Measurements from ENCODE around the gene MAN1A2.

The MAN1A2 gene

GRCh38 chr1:117569856-117570255, 202.6 kb downstream of the MAN1A2 start:
- no peak overlapping the region for H3K23ac ChIP-seq (ENCODE audit: low read length)
- whole genome bisulfite sequencing (ENCODE audit: extremely low coverage, insufficient coverage, insufficient read length), result no CpG with 5 or more reads among the region's 3 CpGs

GRCh38 chr1:117570988-117571409, 203.8 kb downstream of the MAN1A2 start:
- Histone ChIP-seq H3K4ac (ENCODE audit: low read depth, low read length) (no peak overlapping the region), H3K79me1 (ENCODE audit: low read length) (no peaks in the 10 kb centered on the region), H4K12ac (ENCODE audit: low read depth, low read length) (no peak overlapping the region), H3K9me3 (ENCODE audit: insufficient read depth, low read depth, low read length) (peaks cover 3% of the 10 kb centered on the region), H3K4me2 (ENCODE audit: low read length) (no peak overlapping the region), H4K91ac (ENCODE audit: low read depth, low read length) (no peak overlapping the region), H3K9ac (ENCODE audit: low read length) (no peak overlapping the region), H2BK12ac (ENCODE audit: low read length) (no peak overlapping the region), H3K27me3 (ENCODE audit: insufficient read depth, low read length) (no peaks in the 10 kb centered on the region), H3K14ac (ENCODE audit: low read length) (no peak overlapping the region), H3K4me3 (ENCODE audit: low read depth, low read length) (no peak overlapping the region), H3K79me2 (ENCODE audit: control insufficient read depth, insufficient read depth, low read length, poor library complexity) (no peaks in the 10 kb centered on the region), H2BK120ac (ENCODE audit: insufficient read depth, low read length, poor library complexity) (no peak overlapping the region), H3K27ac (ENCODE audit: low read depth, low read length) (no peak overlapping the region), H3K36me3 (ENCODE audit: control insufficient read depth in 1 of 2, insufficient read depth in 2 of 2, low read length in 2 of 2) (no peaks in the 10 kb centered on the region), H3K4me1 (ENCODE audit: control insufficient read depth in 1 of 2, insufficient read depth in 2 of 2, low read length in 2 of 2) (peaks cover 5 to 7% of the 10 kb centered on the region in 2 experiments), H2AK5ac (ENCODE audit: low read length) (no peak overlapping the region), H2AFZ (ENCODE audit: insufficient read depth, low read length, poor library complexity) (no peak overlapping the region), H3K18ac (ENCODE audit: low read length) (no peak overlapping the region), H2BK5ac (ENCODE audit: low read depth, low read length, poor library complexity) (no peak overlapping the region), H3K23ac (ENCODE audit: low read length) (no peak overlapping the region), H4K8ac (ENCODE audit: low read depth, low read length) (no peak overlapping the region)
- no CpG with 5 or more reads among the region's 8 CpGs for WGBS (ENCODE audit: extremely low coverage, insufficient coverage, insufficient read length)
- DNase-seq, result peak; percentile 90 to 92

More at GRCh38 chr1:117569856-117570255, 202.6 kb downstream of the MAN1A2 start:
- no peaks in the 10 kb centered on the region for H3K36me3 ChIP-seq (ENCODE audit: control insufficient read depth in 1 of 2, insufficient read depth in 2 of 2, low read length in 2 of 2)
- H3K27me3 ChIP-seq (ENCODE audit: insufficient read depth, low read length), result no peaks in the 10 kb centered on the region
- peaks cover 5 to 7% of the 10 kb centered on the region in 2 experiments for H3K4me1 ChIP-seq (ENCODE audit: control insufficient read depth in 1 of 2, insufficient read depth in 2 of 2, low read length in 2 of 2)
- H3K14ac ChIP-seq (ENCODE audit: low read length), result no peak overlapping the region
- no peak overlapping the region for H4K8ac ChIP-seq (ENCODE audit: low read depth, low read length)
- H2BK12ac ChIP-seq (ENCODE audit: low read length), result no peak overlapping the region
- H2BK5ac ChIP-seq (ENCODE audit: low read depth, low read length, poor library complexity), result no peak overlapping the region
- DNase-seq, result no peak
- H3K4me3 ChIP-seq (ENCODE audit: low read depth, low read length), result no peak overlapping the region
- H3K18ac ChIP-seq (ENCODE audit: low read length), result no peak overlapping the region
- H4K12ac ChIP-seq (ENCODE audit: low read depth, low read length), result no peak overlapping the region
- no peaks in the 10 kb centered on the region for H3K79me1 ChIP-seq (ENCODE audit: low read length)
- H3K9ac ChIP-seq (ENCODE audit: low read length), result no peak overlapping the region
- H2AK5ac ChIP-seq (ENCODE audit: low read length), result no peak overlapping the region
- no peak overlapping the region for H3K4me2 ChIP-seq (ENCODE audit: low read length)
- H2AFZ ChIP-seq (ENCODE audit: insufficient read depth, low read length, poor library complexity), result no peak overlapping the region
- H4K91ac ChIP-seq (ENCODE audit: low read depth, low read length), result no peak overlapping the region
- H3K79me2 ChIP-seq (ENCODE audit: control insufficient read depth, insufficient read depth, low read length, poor library complexity), result no peaks in the 10 kb centered on the region
- no peak overlapping the region for H3K4ac ChIP-seq (ENCODE audit: low read depth, low read length)
- no peak overlapping the region for H2BK120ac ChIP-seq (ENCODE audit: insufficient read depth, low read length, poor library complexity)
- peaks cover 3% of the 10 kb centered on the region for H3K9me3 ChIP-seq (ENCODE audit: insufficient read depth, low read depth, low read length)
- H3K27ac ChIP-seq (ENCODE audit: low read depth, low read length), result no peak overlapping the region

GRCh38 chr1:117571496-117571895, 204.2 kb downstream of the MAN1A2 start:
- H3K4me1 ChIP-seq (ENCODE audit: control insufficient read depth in 1 of 2, insufficient read depth in 2 of 2, low read length in 2 of 2), result peaks cover 5 to 7% of the 10 kb centered on the region in 2 experiments
- no peak overlapping the region for H2AK5ac ChIP-seq (ENCODE audit: low read length)
- no peak overlapping the region for H3K9ac ChIP-seq (ENCODE audit: low read length)
- no peak overlapping the region for H2AFZ ChIP-seq (ENCODE audit: insufficient read depth, low read length, poor library complexity)
- H3K23ac ChIP-seq (ENCODE audit: low read length), result no peak overlapping the region
- no peak overlapping the region for H3K4ac ChIP-seq (ENCODE audit: low read depth, low read length)
- H2BK12ac ChIP-seq (ENCODE audit: low read length), result no peak overlapping the region
- no peak overlapping the region for H3K27ac ChIP-seq (ENCODE audit: low read depth, low read length)
- H3K4me3 ChIP-seq (ENCODE audit: low read depth, low read length), result no peak overlapping the region
- DNase-seq, result peak in 1 of 2 donors; percentile 30
- no CpG with 5 or more reads among the region's 5 CpGs for WGBS (ENCODE audit: extremely low coverage, insufficient coverage, insufficient read length)
- H4K12ac ChIP-seq (ENCODE audit: low read depth, low read length), result no peak overlapping the region
- no peak overlapping the region for H3K18ac ChIP-seq (ENCODE audit: low read length)
- H3K79me2 ChIP-seq (ENCODE audit: control insufficient read depth, insufficient read depth, low read length, poor library complexity), result no peaks in the 10 kb centered on the region
- H3K27me3 ChIP-seq (ENCODE audit: insufficient read depth, low read length), result no peaks in the 10 kb centered on the region
- no peaks in the 10 kb centered on the region for H3K36me3 ChIP-seq (ENCODE audit: control insufficient read depth in 1 of 2, insufficient read depth in 2 of 2, low read length in 2 of 2)
- H3K79me1 ChIP-seq (ENCODE audit: low read length), result no peaks in the 10 kb centered on the region
- no peak overlapping the region for H3K4me2 ChIP-seq (ENCODE audit: low read length)
- peaks cover 3% of the 10 kb centered on the region for H3K9me3 ChIP-seq (ENCODE audit: insufficient read depth, low read depth, low read length)
- no peak overlapping the region for H3K14ac ChIP-seq (ENCODE audit: low read length)
- H4K91ac ChIP-seq (ENCODE audit: low read depth, low read length), result no peak overlapping the region
- H2BK120ac ChIP-seq (ENCODE audit: insufficient read depth, low read length, poor library complexity), result no peak overlapping the region
- no peak overlapping the region for H2BK5ac ChIP-seq (ENCODE audit: low read depth, low read length, poor library complexity)
- no peak overlapping the region for H4K8ac ChIP-seq (ENCODE audit: low read depth, low read length)

GRCh38 chr1:117572546-117572945, 205.3 kb downstream of the MAN1A2 start:
- Histone ChIP-seq H3K79me1 (ENCODE audit: low read length) (no peaks in the 10 kb centered on the region), H3K4me1 (ENCODE audit: control insufficient read depth in 1 of 2, insufficient read depth in 2 of 2, low read length in 2 of 2) (peaks cover 5 to 7% of the 10 kb centered on the region in 2 experiments), H4K91ac (ENCODE audit: low read depth, low read length) (no peak overlapping the region), H3K9ac (ENCODE audit: low read length) (no peak overlapping the region), H3K4me3 (ENCODE audit: low read depth, low read length) (no peak overlapping the region), H3K23ac (ENCODE audit: low read length) (no peak overlapping the region), H2BK12ac (ENCODE audit: low read length) (no peak overlapping the region), H3K4ac (ENCODE audit: low read depth, low read length) (no peak overlapping the region), H3K9me3 (ENCODE audit: insufficient read depth, low read depth, low read length) (no peaks in the 10 kb centered on the region), H2AK5ac (ENCODE audit: low read length) (no peak overlapping the region), H2AFZ (ENCODE audit: insufficient read depth, low read length, poor library complexity) (no peak overlapping the region), H3K27ac (ENCODE audit: low read depth, low read length) (no peak overlapping the region), H3K4me2 (ENCODE audit: low read length) (no peak overlapping the region), H4K8ac (ENCODE audit: low read depth, low read length) (no peak overlapping the region), H4K12ac (ENCODE audit: low read depth, low read length) (no peak overlapping the region), H3K27me3 (ENCODE audit: insufficient read depth, low read length) (no peaks in the 10 kb centered on the region), H3K79me2 (ENCODE audit: control insufficient read depth, insufficient read depth, low read length, poor library complexity) (no peaks in the 10 kb centered on the region), H3K36me3 (ENCODE audit: control insufficient read depth in 1 of 2, insufficient read depth in 2 of 2, low read length in 2 of 2) (no peaks in the 10 kb centered on the region), H2BK120ac (ENCODE audit: insufficient read depth, low read length, poor library complexity) (no peak overlapping the region), H3K14ac (ENCODE audit: low read length) (no peak overlapping the region), H3K18ac (ENCODE audit: low read length) (no peak overlapping the region), H2BK5ac (ENCODE audit: low read depth, low read length, poor library complexity) (no peak overlapping the region)
- WGBS (ENCODE audit: extremely low coverage, insufficient coverage, insufficient read length), result no CpG with 5 or more reads among the region's 4 CpGs
- no peak for DNase-seq
